GM12872 (cell line): ENCODE measurements around the gene ARL8A.

Source experiments
- CTCF ChIP-seq: IDR thresholded peaks from 3 replicates; pipeline ENCODE4 v1.5.1; 2011; ENCODE audit warnings: low read depth, mild to moderate bottlenecking, low read length, moderate library complexity; ENCODE audit not compliant: insufficient read depth

Gene ARL8A

GRCh38 chr1:202127061-202127460, 17.5 kb downstream of the ARL8A start:
- TF ChIP-seq CTCF = no peak

DNA sequence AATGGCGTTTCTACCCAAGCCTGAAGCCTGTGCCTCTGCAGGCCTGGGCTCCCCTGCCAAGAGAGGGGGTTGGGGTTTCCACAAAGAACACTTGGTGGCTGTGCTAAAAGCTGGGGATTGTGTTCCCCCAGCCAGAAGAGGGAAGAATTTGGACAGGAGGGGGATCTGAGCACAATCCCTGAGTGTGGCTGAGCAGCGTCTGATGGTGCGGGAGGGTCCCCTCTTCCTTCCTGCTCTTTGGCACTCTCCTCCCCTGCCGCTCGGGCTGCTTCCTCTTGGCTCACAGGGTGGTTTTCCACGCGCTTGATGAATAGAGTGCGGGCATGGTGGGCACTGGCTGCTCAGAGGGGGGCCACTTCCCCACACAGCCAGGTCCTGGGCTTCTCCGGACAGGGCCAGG, 18.1 kb downstream of the ARL8A start:
- TF ChIP-seq CTCF = no peak

- no peak for TF ChIP-seq CTCF
These were observed 18.9 kb downstream of the ARL8A start for GRCh38 chr1:202125611-202126010.

DNA sequence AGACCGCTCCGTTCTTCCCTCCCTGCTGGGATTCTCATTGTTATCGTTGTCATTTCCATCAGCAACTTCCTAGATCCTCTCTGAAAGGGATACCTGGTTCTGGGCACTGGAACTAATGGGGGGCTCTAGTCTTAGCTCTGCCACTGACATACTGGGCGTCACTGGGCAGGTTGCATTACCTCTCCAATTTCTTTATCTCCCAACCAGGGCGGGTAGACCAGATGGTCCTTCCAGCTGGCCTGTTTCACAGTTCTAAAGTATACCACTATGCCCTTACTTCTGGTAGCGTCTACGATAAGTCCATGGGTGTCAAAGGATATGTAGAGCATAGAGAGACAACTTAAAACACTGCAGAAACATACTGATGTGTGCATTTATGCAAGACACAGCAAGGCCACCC, 20.4 kb downstream of the ARL8A start:
- TF ChIP-seq CTCF = no peak

- no peak for TF ChIP-seq CTCF
These were observed 21.2 kb downstream of the ARL8A start for GRCh38 chr1:202123336-202123813.

DNA sequence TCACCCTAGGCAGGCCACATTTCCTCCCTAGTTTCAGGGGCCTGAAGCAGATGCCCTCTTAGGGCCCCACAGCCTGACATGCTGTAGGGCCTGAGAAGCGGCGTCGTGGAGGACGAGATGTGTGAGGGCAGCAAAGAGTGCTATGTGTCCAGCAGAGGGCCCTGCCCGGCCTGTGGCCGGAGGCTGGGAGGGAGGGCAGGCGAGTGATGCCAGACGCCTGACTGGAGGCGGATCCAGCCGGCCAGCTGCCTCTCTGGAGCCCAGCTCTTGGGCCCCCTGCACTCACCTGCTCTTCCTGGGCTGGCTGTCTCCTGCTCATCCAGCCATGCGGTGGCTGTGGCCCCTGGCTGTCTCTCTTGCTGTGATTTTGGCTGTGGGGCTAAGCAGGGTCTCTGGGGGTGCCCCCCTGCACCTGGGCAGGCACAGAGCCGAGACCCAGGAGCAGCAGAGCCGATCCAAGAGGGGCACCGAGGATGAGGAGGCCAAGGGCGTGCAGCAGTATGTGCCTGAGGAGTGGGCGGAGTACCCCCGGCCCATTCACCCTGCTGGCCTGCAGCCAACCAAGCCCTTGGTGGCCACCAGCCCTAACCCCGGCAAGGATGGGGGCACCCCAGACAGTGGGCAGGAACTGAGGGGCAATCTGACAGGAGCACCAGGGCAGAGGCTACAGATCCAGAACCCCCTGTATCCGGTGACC, 21.8 kb downstream of the ARL8A start, which contains the start of gene GPR37L1:
TSS of gene GPR37L1 (plus strand) at position 279 of the 697 bp plus-strand sequence. CDS start at position 326, 47 bp downstream.
- no peak; the same call in 2 of the 3 replicates for TF ChIP-seq CTCF

- TF ChIP-seq CTCF = no peak
These were observed 23.5 kb downstream of the ARL8A start for GRCh38 chr1:202121006-202121405.
